ELF-1 (cell line): Measurements from ENCODE around the gene OR56A5.
"Not testable (repeated sequence)": the region's sequence is repeated elsewhere in the genome, so short reads cannot be mapped to it uniquely, and the experiment has no call there.

Experiments
- DNase-seq: peaks from one replicate; pipeline ENCODE4 v3.0.0-alpha.2; 2016; ENCODE audit warnings: low read depth, low spot score

The OR56A5 gene, protein sequence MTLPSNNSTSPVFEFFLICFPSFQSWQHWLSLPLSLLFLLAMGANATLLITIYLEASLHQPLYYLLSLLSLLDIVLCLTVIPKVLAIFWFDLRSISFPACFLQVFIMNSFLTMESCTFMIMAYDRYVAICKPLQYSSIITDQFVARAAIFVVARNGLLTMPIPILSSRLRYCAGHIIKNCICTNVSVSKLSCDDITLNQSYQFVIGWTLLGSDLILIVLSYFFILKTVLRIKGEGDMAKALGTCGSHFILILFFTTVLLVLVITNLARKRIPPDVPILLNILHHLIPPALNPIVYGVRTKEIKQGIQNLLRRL

DNA sequence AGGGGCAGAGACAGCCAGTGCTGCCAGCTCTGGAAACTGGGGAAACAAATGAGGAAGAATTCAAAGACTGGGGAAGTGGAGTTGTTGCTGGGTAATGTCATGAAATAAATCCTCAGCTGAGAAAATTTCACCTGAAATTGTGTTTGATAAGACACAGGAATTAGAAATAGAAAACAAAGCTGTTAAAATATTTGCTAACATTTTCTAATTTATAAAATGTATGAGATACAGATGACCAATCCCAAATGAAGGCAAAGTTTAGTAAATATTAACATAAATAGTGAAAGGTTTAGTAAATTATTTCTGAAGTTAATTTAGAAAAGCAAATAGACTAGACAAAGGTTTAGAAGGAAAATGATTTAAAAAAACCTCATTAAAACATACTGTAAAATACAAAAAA lies at the start of gene OR56A5:
OR56A5 (minus strand) TSS at position 101 of the 400 bp plus-strand sequence; CDS start at position 101, 0 bp downstream.
- no peak for DNase-seq

DNA sequence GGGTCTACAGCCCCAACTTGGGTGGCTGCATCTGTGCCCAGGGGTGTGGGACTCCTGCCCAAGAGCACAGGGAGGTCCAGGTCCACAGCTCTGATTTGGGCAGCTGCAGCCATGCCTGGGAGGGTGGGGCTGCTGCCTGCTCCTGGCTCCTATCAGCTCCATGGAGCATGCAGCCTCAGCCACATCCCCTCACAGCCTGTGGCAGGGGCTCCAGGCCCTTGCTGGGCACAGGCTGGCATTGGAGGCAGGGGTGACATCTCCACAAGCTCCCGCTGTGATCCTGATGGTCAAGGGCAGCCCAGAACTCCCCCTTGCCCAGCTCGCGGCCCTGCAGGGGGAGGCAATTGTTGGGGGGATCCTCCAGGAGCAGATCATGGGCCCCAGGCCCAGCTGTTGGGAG lies 44.7 kb upstream of the OR56A5 start:
- DNase-seq, result no peak

DNA sequence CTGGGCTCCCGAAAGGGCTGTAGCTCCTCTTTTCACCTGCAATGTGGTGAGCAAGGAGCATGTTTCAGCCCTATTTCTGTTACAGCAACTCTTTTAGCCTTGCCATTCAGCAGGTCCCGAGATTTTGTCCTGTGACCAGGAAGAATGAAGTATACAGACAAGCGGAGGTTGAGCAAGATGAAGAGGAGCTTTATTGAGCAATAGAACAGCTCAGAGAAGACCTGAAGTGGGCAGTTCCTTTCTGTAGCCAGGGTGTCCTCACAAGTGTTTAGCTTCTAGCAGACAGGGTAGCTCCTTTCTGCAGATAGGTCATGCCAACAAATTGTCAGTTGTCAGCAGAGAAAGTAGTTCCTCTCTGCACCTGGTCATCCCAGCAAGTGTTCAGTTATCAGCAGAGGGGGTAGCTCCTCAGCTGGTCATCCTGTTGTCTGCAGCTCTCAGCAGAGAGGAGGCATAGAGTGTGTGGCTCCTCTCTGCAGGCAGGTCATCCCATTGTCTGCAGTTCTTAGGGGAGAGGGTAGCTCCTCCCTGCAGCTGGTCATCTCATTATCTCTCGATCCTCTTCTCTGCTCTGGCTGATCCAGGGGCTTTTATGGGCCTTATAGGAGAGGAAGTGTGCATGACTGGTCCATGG lies 43.9 kb upstream of the OR56A5 start:
- no peak for DNase-seq

DNA sequence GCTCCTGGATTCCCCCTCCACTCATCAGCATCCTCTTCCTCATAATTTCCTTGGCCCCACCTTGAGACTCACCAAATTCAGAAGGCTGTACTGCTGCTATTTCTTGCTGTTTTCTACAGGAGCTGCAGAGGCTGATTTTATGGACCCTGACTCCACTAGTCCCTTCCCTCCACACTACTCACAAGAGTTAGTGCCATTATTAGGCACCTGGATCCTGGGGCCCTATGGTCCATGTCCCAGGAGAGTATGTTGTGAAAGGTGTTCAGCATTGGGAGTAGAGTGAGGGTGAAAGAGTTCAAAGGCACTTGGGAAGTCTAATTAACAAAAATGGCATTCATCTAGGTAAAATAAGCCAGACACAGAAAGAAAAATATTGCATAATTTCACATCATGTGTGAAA lies 38.6 kb upstream of the OR56A5 start, which contains the start of gene OR56A4:
OR56A4 (minus strand) TSS at position 101 of the 400 bp plus-strand sequence. CDS start 3,954 bp downstream, outside the sequence.
- no peak for DNase-seq

DNA sequence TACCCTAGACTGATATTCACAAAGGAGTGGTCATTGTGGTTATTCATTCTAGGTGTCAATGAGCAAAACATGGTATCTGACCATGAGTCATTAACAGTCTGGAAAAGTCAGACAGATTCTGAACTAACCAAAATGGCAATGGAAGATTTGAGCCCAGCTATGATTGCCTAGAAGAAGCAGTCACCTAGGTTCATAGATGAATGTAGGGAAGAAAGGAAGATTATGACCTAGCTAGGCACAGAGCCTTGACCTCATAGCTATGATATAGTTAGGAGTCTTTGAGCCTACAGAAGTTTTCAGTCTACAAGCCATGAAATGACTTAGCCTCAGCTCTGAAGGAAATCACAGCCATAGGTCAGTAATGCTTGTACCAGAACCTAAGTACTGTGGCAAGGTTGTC lies 38.1 kb upstream of the OR56A5 start:
- no peak for DNase-seq

DNA sequence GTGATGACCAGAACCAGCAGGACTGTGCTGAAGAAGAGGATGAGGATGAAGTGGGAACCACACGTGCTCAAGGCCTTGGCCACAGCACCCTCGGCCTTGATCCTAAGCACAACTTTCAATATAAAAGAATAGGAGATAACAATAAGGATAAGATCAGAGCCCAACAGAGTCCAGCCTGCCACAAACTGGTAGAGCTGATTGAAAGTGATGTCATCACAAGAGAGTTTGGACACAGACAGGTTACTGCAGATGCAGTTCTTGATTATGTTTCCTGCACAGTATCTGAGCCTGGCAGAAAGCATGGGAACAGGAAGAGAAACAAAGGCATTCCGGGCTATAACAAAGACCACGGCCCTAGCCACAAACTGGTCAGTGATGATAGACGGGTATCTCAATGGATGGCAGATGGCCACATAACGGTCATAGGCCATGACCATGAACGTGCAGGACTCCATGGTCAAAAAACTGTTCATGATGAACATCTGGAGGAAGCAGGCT lies 34.0 kb upstream of the OR56A5 start:
- no peak for DNase-seq

DNA sequence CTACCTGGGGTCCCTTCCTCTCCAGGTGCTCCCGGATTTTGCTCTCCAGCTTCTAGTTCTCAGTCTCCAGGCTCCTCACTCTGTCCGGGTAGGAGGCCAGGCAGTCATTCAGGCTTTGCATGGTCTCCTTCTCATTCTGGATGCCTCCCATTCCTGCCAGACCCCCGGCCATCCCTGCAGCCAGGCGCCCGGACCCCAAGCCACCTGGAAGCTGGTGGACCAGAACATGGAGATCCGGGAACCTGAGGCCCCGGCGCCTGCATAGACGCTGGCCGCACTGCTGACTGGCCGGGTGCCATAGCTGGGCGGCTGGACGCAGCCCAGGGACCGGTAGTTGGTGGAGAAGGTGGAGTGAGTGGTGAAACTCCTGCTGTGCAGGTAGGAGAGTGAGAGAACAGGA lies 26.5 kb upstream of the OR56A5 start:
- DNase-seq, result no peak

DNA sequence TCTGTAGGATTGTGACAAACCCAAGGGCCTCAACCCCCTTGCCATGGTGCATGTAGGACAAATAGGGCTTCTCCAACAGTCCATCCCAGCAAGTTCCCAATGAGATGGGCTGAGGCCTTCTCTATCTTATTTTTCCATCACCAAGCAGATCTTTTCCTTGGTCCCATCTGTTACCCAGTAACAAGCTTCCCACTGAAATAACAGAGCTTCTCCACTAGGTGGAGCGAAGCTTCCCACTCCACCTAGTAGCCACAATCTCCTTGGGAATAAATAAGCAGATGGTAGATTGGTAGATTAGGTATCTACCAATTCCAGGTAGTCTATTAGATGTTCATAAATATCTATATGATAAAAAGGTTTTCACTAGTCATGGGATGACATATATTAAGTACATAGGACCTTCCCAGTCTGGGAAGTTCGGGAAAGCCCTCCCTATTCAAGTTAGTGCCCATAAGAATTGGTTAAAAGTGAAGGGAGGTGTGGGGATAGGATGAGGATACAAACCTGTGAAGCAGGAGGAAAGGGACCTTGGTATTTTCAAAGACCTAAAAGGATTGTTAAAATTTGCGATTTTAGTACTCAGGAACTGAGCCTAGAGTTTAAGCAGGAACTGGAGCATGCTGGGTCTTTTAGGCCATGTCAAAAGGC lies 24.4 kb upstream of the OR56A5 start:
- DNase-seq, result peak; percentile 16

DNA sequence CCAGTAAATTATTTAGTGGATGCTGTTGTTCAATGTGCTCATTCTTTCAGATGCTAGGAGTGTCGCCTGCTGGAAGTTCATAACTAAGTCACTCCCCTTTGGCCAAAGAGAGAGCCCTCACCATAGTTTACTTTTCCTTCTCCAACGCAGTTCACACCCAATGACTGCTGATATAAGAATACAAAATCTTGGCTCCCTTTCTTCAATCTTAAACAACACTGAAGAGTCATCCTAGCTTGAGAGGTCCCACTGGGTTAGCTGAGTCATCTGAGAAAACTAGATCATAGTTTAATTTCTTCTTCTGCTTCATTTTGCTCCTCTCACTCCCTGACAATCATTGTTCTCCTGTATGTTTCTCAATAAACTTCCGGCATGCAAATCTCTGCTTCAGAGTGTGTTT lies 23.9 kb upstream of the OR56A5 start:
- DNase-seq, result no peak

DNA sequence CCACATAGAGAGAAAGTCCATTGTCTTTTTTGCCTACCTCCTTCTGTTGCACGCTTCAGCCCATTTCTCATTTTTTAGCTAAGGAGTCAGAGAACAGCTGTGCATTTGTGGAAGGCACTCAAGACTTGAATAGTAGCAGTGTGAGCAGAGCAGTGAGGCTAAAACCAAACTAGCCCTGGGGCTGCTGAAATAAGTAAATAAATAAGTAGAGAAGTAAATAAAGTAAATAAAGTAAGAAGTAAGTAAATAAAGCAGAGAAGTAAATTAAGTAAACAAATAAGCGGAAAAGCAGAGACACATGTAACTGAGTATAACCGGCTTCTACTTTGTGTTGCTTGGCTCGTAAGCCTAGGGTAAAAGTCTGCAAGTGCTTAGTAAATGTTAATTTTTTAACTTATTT lies 20.9 kb upstream of the OR56A5 start:
- DNase-seq, result no peak

DNA sequence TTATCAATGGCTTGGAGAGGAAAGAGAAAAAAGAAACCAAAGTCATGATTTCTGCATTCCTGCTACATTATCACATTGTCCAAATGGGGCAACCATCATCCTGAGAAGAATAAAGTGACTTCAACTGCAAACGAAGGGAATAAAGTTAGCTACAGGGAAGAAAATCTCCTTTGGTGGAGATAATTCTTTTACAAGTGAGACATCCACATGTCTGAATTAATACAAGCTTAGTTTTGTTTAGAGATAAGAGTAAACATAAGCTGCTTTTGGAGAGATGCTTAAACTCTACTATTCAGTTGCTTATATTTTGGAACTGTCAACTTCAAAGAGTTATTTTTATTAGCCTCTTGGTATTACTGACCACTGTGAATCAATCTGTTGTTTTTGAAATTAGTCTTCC lies 18.6 kb upstream of the OR56A5 start, which contains the start of gene OR52L1:
OR52L1 (minus strand) TSS at position 101 of the 400 bp plus-strand sequence; CDS start at position 46, 55 bp downstream.
- DNase-seq, result no peak

DNA sequence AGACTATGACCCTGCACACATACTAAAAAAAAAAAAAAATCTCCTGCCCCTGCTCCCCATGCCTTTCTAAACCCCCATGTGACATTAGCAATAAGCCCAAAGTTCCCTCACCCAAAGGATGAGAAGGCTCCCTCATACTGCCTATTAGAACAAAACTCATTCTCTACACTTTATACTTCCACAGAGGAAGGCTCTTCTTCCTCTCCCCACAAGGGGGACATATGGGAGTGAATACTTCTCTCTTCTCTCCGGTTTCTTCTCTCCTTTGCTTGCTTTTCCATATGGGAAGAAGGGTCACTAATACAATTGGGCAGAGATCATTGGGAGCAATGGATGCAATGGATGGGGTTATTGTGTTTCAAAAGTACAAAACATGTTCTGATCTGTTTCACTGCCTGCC lies 15.1 kb upstream of the OR56A5 start:
- DNase-seq, result no peak

DNA sequence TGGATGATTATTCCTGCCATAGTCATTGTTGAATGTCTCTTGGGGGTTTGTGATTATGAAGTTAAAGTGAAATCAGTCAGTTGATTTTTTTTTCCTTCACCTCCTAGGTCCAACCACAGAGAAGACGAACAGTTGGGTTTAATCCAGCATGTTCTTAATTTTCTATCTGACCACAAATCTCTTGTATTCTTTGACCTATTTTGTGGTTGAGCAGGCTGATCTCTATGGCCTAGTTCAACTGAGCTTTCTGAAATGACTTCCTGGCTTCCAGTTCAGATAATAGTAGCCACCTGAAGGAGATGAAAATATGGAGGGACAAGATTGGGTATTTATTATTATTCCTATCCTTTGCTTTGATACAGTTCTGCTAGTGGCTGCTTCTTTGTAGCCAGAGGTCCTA lies 5.2 kb upstream of the OR56A5 start:
- DNase-seq, result no peak

DNA sequence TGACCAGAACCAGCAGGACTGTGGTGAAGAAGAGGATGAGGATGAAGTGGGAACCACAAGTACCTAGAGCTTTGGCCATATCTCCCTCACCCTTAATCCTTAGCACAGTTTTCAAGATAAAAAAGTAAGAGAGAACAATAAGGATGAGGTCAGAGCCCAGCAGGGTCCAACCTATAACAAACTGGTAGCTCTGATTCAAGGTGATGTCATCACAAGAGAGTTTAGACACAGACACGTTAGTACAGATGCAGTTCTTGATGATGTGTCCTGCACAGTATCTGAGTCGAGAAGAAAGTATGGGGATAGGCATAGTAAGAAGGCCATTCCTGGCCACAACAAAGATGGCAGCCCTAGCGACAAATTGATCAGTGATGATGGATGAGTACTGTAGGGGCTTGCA lies 586 bp downstream of the OR56A5 start:
- DNase-seq, result no peak

DNA sequence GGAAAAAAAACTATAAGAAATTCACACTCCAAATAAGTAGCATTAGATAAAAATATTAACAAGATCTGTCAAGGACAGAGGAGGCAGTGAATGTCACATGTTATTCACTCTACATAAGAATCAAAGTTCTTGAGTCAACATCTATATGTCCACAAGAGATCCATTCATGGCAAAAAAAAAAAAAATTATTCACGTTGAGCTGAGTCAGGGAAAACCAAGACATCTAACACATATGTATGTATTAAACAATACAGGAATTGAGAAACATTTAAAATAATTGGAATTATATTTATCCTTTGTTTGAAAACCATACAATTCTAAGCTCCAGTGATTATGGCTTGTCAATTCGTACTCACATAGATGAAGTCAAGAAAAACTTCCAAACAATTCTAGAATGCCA lies 1.3 kb downstream of the OR56A5 start:
- no peak for DNase-seq

DNA sequence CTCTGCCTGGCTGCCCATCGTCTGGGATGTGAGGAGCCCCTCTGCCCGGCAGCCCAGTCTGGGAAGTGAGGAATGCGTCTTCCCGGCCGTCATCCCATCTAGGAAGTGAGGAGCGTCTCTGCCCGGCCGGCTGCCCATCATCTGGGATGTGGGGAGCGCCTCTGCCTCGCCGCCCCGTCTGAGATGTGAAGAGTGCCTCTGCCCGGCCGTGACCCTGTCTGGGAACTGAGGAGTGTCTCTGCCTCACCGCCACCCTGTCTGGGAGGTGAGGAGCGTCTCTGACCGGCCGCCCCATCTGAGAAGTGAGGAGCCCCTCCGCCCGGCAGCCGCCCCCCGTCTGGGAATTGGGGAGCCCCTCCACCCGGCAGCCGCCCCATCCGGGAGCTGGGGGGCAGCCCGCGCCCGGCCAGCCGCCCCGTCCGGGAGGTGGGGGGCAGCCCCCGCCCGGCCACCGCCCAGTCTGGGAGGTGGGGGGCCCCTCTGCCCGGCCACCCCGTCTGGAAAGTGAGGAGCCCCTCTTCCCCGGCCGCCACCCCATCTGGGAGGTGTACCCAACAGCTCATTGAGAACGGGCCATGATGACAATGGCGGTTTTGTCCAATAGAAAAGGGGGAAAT lies 7.5 kb downstream of the OR56A5 start:
- not testable (repeated sequence) for DNase-seq

DNA sequence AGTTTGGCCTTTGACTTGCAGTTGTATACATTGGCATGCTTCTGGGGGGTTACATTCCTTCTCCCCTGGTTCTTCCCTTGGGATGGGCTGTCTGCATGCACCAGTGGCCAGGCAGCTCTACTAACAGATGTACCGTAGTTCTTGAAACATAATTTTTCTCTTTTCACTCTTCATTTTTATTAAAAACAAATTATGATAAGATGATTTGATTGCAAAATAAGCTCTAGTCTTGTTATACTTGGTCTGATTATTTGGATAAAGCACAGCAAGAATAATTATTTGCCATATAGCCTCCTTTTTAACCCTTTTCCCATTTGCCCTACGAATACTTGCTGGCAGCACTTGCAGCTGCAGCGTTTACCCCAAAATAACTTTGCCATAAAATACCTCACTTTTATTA lies 12.7 kb downstream of the OR56A5 start:
- DNase-seq, result no peak

DNA sequence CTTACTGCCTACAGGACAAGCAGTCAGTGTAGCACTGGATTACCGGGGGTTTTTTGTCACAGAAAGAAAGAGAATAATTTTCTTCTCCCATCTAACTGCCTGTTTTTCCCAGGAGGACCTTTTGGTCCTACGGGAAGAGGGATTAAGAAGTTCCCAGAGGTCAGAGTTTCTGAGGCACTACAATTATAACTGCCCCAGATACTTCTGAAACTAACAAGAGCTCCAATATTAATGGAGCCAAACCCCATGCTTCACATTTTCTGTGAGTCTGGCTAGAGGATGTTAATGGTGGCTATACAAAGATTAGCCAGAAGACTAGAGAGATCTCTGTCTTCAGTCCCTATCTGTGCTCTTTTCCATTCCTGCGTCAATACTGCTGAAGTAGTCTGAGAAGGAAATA lies 26.3 kb downstream of the OR56A5 start, which contains the start of gene OR56A3:
OR56A3 (plus strand) TSS at position 301 of the 400 bp plus-strand sequence. CDS start 5,096 bp downstream, outside the sequence.
- DNase-seq, result no peak

DNA sequence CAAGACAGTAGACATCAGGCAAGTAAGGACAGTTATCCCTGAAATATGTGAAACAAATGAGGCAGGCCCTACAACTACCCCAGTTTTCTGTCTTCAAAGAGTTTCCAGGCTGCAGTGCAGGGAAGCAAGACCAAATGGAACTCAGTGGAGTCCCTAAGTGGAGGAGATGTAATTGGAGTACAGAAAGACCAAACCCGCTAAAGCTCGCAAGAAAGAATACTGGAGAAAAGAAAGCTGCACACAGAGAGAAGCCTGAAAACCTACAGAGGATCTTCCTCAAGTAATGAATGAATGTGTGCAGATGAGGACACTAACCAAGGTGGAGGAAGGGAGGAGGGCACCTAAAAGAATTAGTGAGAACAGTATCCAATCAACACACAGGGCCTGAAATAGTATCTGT lies 27.5 kb downstream of the OR56A5 start:
- DNase-seq, result no peak

DNA sequence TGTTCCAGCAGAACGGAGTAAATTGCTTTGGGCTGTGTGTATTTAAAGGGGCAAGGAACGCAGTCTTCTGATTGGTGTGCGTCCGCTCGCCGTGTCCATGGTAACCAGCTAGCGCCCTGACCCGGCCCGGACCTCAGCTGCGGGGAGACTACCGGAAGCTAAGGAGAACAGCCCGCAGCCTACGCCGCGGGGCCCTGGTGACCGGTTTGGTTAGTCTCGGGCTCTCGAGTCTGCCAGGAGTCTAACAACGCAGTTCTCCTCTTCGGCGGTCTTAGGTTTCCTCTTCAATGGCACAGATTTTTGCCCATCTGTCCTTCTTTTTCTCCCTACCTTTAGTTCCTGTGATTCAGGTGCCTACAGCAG lies 29.7 kb downstream of the OR56A5 start:
- peak; percentile 91 for DNase-seq

DNA sequence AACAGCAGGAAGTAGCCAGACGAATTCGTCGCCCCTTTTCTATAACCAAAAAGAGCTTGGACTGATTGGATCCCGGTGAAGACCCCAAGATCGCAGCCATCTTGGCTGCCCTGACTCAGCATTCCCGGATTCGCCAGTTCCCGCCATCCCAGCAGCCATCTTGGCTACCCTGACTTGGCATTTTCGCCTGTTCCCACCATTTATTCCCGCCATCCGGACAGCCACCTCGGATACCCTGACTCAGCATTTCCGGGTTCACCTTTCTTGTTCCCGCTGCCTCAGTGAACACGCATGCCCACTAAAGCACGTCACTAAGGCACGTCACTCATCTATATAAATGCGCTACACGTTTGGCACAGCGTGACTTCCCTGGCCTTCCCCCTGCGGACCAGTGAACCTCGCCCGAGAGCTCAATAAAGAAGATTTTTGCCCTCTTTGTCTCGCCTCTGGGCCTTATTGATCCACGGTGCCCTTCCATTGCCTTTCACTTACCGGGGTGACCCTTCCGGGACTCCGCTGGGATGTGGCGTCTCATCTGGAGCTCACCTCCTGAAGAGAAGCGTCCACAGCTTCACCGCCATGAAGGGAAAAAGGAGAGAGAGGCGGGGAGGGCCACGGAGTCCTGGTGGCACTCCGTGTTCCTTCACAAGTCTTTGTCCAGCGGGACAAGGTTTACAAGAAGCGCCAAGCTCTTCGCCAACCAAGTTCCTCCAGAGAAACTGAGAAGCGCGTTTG lies 30.3 kb downstream of the OR56A5 start:
- DNase-seq, result peak; percentile 67
